Measurements from ENCODE around the gene IFNA13. TPM values are rescaled to one million over a fixed set of nuclear protein-coding genes. Genes with fewer than 3 reads are reported as not detected.

Gene IFNA13
- not detected for total RNA-seq

DNA sequence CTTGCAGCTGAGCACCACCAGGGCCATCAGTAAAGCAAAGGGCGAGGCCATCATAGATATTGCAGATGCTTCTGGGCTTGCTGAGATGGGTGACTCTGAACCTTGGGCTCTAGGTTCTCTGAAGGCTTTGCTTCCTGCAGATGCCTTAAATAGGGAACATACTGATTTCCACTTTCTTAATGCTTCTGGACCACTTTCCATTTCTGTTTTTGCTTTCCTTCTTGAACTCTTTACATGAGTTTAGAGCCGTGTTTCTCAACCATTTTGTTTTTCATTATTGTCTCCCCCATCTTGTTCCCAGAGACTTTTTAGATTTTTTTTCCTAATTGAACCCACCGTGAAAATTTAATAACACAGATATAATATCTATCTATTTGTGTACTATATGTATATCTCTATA lies at the start of gene IFNA13:
Gene IFNA13 (minus strand): TSS at position 101 of the 400 bp plus-strand sequence. CDS start 47 bp downstream, at position 54.
- no peak within 1 kb of the TSS for H3K27ac ChIP-seq
- TF ChIP-seq, protein P1, sequence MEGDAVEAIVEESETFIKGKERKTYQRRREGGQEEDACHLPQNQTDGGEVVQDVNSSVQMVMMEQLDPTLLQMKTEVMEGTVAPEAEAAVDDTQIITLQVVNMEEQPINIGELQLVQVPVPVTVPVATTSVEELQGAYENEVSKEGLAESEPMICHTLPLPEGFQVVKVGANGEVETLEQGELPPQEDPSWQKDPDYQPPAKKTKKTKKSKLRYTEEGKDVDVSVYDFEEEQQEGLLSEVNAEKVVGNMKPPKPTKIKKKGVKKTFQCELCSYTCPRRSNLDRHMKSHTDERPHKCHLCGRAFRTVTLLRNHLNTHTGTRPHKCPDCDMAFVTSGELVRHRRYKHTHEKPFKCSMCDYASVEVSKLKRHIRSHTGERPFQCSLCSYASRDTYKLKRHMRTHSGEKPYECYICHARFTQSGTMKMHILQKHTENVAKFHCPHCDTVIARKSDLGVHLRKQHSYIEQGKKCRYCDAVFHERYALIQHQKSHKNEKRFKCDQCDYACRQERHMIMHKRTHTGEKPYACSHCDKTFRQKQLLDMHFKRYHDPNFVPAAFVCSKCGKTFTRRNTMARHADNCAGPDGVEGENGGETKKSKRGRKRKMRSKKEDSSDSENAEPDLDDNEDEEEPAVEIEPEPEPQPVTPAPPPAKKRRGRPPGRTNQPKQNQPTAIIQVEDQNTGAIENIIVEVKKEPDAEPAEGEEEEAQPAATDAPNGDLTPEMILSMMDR (IDR thresholded peaks at IDR 0.05), result no peak

GRCh38 chr9:21415493-21416267 lies 47.8 kb upstream of the IFNA13 start:
- no peak overlapping the region for H3K27ac ChIP-seq
- H3K36me3 ChIP-seq, result no peaks in the 10 kb centered on the region
- no peaks in the 10 kb centered on the region for H3K4me1 ChIP-seq
- no peak for DNase-seq (ENCODE audit: low spot score in 2 of 2)
- H3K27me3 ChIP-seq, result no peaks in the 10 kb centered on the region
- no peaks in the 10 kb centered on the region for H3K9me3 ChIP-seq
- intact Hi-C loops (cut with DNase I), result no loop called here
- TF ChIP-seq, protein P1 (IDR thresholded peaks at IDR 0.05), result no peak
- no peak overlapping the region for H3K4me3 ChIP-seq

More for the DNA sequence above, at the start of gene IFNA13:
- intact Hi-C loops (cut with DNase I), result no loop called here
- Histone ChIP-seq H3K9me3 (no peaks in the 10 kb centered on the region), H3K27me3 (no peaks in the 10 kb centered on the region), H3K4me1 (no peaks in the 10 kb centered on the region), H3K4me3 (no peak within 1 kb of the TSS), H3K36me3 (no peaks in the 10 kb centered on the region)
- DNase-seq (ENCODE audit: low spot score in 2 of 2), result no peak

DNA sequence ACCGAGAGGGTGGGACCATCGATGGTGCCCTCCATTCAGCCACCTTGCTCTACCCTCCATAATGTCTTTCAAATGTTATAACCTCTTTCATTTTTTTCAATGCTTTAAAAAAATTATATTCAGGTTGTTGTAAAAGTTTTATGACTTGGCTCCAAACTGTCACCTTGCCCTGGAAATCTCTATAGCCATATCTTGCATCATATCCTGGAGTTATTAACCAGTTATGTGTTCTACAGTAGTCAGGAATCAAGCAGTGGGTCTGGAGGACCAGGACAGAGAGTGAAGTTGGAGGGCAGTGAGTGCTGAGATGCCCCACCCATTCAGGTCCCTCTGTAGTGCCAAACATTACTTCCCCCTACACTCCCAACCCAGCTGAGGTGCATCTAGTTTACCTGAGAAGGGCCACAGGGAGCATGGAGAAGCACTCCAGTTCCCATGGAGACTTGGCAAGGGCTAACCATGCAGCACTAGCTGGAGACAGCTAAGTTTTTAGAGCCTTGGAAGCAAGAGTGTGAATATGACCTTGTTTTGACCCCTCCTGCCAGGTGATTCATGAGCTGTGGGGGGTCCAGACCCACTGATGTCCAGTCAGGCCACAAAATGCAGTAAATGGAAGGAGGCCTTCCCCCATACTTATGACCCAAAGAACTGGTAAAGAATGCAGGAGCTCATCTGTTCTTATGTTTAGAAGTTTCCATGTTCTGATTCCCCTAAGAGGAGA lies 46.5 kb upstream of the IFNA13 start:
- H3K27me3 ChIP-seq, result no peaks in the 10 kb centered on the region
- H3K4me3 ChIP-seq, result no peak overlapping the region
- no peak overlapping the region for H3K27ac ChIP-seq
- no peaks in the 10 kb centered on the region for H3K4me1 ChIP-seq
- no peaks in the 10 kb centered on the region for H3K9me3 ChIP-seq
- no peaks in the 10 kb centered on the region for H3K36me3 ChIP-seq
- TF ChIP-seq, protein P1 (IDR thresholded peaks at IDR 0.05), result no peak
- no peak for DNase-seq (ENCODE audit: low spot score in 2 of 2)
- intact Hi-C loops (cut with DNase I), result no loop called here

- no peak for DNase-seq (ENCODE audit: low spot score in 2 of 2)
- no peaks in the 10 kb centered on the region for H3K36me3 ChIP-seq
- no peak overlapping the region for H3K4me3 ChIP-seq
- TF ChIP-seq, protein P1 (IDR thresholded peaks at IDR 0.05), result no peak
- H3K27me3 ChIP-seq, result no peaks in the 10 kb centered on the region
- no peaks in the 10 kb centered on the region for H3K9me3 ChIP-seq
- intact Hi-C loops (cut with DNase I), result no loop called here
- no peak overlapping the region for H3K27ac ChIP-seq
- H3K4me1 ChIP-seq, result no peaks in the 10 kb centered on the region
Measured at GRCh38 chr9:21413624-21414023, 45.8 kb upstream of the IFNA13 start.

- H3K4me1 ChIP-seq, result no peaks in the 10 kb centered on the region
- no peaks in the 10 kb centered on the region for H3K9me3 ChIP-seq
- DNase-seq (ENCODE audit: low spot score in 2 of 2), result no peak
- H3K36me3 ChIP-seq, result no peaks in the 10 kb centered on the region
- TF ChIP-seq, protein P1 (IDR thresholded peaks at IDR 0.05), result no peak
- no peak overlapping the region for H3K27ac ChIP-seq
- intact Hi-C loops (cut with DNase I), result no loop called here
- H3K27me3 ChIP-seq, result no peaks in the 10 kb centered on the region
- H3K4me3 ChIP-seq, result no peak overlapping the region
Measured at GRCh38 chr9:21413151-21413550, 45.3 kb upstream of the IFNA13 start.
